Fibroblast of mammary gland (primary cell): Measurements from ENCODE around the gene RASGEF1C.

ENCODE experiments used
- DNase-seq: peaks from one replicate; pipeline ENCODE4 v3.0.0-alpha.2; 2010; ENCODE audit warnings: low read depth
- H3K4me3 ChIP-seq: 2 replicates; pipeline ENCODE4 v1.5.1; 2011; ENCODE audit warnings: low read depth, mild to moderate bottlenecking, low read length, moderate library complexity; ENCODE audit not compliant: control insufficient read depth
- TF ChIP-seq, protein P1 (sequence below): conservative IDR thresholded peaks from 2 replicates; pipeline ENCODE4 v1.5.1; 2011; ENCODE audit warnings: low read depth, low read length, inconsistent platforms; ENCODE audit not compliant: control insufficient read depth, insufficient read depth

RASGEF1C gene

DNA sequence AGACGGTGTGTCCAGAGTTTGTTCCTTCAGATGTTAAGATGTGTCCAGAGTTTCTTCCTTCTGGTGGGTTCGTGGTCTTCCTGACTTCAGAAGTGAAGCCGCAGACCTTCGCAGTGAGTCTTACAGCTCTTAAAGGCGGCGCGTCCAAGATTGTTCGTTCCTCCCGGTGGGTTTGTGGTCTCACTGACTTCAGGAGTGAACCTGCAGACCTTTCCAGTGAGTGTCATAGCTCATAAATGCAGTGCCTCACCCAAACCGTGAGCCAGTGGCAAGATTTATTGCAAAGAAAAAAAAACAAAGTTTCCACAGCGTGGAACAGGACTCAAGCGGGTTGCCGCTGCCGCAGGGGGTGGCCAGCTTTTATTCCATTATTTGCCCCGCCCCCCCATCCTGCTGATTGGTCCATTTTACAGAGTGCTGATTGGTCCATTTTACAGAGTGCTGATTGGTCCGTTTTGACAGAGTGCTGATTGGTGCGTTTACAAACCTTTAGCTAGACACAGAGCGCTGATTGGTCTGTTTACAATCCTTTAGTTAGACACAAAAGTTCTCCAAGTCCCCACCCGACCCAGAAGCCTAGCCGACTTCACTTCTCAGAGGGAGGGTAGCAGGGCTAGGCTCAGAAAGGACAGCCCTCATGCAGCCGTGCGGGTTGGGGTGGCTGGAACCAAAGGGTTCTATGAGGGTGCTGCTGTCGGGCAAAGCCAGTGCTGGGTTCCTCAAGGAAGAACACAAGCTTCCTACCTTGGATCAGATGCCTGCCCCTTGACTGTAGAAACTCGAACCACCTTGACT lies 128.3 kb downstream of the RASGEF1C start:
- DNase-seq = no peak
- no peak overlapping the region for H3K4me3 ChIP-seq
- TF ChIP-seq, protein P1, sequence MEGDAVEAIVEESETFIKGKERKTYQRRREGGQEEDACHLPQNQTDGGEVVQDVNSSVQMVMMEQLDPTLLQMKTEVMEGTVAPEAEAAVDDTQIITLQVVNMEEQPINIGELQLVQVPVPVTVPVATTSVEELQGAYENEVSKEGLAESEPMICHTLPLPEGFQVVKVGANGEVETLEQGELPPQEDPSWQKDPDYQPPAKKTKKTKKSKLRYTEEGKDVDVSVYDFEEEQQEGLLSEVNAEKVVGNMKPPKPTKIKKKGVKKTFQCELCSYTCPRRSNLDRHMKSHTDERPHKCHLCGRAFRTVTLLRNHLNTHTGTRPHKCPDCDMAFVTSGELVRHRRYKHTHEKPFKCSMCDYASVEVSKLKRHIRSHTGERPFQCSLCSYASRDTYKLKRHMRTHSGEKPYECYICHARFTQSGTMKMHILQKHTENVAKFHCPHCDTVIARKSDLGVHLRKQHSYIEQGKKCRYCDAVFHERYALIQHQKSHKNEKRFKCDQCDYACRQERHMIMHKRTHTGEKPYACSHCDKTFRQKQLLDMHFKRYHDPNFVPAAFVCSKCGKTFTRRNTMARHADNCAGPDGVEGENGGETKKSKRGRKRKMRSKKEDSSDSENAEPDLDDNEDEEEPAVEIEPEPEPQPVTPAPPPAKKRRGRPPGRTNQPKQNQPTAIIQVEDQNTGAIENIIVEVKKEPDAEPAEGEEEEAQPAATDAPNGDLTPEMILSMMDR = no peak

DNA sequence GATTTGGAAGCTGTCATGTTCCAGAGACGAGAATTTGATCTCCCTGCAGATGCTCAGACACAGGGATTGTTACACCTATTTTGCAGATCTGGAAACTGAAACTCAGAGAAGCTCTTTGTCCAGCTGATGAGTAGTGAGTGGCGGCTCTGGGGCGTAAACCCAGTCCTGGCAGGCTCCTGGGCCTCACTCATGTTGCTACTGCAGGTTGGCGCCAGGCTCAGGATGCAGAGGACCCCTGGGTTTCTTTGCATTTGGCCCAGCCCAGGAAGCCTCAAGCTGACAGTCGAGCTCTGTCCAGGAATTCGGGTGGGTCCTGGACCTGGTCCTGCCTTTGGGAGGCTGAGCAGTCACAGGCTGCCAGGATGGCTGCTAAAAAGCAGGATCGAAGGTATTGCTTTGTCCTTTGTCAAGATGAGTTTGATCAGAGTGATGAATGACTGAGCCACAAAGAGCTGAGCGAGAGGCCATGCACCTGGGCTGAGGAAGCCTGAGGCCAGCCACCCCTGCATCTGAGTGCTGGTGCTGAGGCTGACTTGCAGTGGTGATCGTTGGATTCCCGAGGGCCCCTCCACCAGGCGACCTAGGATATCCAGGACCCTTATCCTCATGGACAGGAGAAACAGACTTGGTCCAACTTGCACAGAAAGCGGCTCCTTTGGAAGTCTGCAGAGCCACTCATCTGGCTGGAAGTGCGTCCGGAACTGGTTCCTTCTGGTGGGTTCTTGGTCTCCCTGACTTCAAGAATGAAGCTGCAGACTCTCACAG lies 129.1 kb downstream of the RASGEF1C start:
- no peak for DNase-seq
- TF ChIP-seq, protein P1 = no peak
- no peak overlapping the region for H3K4me3 ChIP-seq

DNA sequence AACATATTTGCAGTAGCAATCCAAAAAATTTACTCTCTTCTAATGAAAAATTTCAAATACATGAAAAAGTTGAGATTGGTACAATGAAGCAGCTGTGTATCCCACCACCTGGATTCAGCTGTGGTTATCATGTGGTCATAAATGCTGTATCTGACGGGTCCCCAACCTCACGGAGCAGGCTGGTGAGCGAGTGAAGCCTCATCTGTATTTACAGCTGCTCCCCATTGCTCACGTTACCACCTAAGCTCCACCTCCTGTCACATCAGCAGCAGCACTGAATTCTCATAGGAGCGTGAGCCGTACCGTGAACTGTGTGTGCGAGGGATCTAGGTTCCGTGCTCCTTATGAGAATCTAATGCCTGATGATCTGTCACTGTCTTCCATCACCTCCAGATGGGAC lies 130.7 kb downstream of the RASGEF1C start:
- no peak overlapping the region for H3K4me3 ChIP-seq
- TF ChIP-seq, protein P1 = no peak
- no peak for DNase-seq

DNA sequence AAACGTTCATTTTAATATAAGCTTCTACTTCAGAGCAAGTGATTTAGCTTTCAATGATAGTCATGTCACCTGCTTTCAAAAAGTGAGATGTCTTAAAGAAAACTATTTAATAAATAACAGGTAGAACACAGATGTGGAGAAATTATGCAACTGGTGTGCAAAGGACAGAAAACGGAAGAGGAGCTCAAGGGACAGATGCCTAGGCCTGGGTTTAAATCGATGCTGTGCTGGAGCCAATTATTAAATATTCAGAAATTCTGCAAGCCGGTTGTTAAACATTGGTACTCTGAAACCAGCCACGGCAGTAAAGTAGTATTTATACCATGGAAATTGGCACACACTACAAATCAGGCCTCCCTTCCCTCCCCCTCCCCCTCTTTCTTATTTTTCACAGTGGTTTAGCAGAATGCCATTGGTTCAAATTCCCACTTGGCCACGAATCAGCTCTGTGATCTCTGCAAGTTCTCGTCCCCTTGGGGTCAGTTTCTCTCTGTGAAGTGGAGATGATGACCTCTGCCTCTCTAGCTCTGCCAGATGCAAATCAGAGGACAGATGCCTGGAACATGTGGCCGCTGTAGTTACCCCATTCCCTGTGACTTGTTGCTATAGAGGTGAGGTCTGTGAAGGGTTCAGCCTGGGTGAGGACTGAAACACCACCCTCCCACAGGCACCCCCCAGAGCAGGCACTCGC lies 131.3 kb downstream of the RASGEF1C start:
- no peak for DNase-seq
- TF ChIP-seq, protein P1 = no peak
- H3K4me3 ChIP-seq = no peak overlapping the region

DNA sequence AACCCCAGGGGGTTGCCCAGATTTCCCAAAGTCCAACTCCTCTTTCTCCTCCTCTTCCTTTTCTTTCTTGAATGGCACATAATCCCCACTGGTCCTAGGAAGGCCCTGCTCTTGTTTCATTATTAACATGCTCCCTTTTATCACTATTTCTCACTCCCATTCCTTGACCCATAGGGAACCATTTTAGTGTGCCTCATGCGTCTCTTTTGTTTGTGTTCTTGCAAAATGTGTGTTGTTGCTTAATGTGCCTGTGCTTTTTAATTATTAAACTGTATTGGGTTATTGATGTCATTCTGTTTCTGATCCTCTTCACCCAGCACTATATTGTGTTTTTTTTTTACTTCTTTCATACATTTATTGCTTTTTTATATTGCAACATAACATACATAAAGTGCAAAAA lies 133.3 kb downstream of the RASGEF1C start:
- no peak overlapping the region for H3K4me3 ChIP-seq
- DNase-seq = no peak
- TF ChIP-seq, protein P1 = no peak

DNA sequence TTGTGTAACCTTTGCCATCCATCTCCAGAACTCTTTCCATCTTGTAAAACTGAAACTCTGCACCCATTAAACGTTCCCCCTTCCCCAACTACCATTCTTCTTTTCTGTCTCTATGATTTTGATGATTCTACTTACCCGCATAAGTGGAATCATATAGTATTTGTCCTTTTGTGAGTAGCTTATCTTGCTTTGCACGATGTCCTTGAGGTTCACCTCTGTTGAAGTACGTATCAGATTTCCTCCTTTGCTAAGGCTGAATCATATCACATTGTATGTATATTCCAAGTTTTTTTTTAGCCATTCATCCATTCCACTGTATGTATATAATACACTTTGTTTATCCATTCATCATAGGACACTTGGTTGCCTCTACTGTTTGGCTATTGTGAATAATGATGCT lies 134.5 kb downstream of the RASGEF1C start:
- no peak overlapping the region for H3K4me3 ChIP-seq
- DNase-seq = no peak
- TF ChIP-seq, protein P1 = no peak
